Measurements from ENCODE around the gene WDR38.

GRCh38 chr9:124857533-124858162 is 4.4 kb downstream of the WDR38 start:
- TF ChIP-seq CTCF (IDR thresholded peaks at IDR 0.05) (no peak), EZH2phosphoT487 (IDR thresholded peaks at IDR 0.05) (no peak)
